GM21367 (cell line): ENCODE measurements around the gene CD40LG.

Experiments
- ATAC-seq: cut with Tn5 transposase; IDR thresholded peaks from one replicate; pipeline ENCODE4 v1.9.1; 2021; ENCODE audit not compliant: unreplicated experiment

The CD40LG gene

DNA sequence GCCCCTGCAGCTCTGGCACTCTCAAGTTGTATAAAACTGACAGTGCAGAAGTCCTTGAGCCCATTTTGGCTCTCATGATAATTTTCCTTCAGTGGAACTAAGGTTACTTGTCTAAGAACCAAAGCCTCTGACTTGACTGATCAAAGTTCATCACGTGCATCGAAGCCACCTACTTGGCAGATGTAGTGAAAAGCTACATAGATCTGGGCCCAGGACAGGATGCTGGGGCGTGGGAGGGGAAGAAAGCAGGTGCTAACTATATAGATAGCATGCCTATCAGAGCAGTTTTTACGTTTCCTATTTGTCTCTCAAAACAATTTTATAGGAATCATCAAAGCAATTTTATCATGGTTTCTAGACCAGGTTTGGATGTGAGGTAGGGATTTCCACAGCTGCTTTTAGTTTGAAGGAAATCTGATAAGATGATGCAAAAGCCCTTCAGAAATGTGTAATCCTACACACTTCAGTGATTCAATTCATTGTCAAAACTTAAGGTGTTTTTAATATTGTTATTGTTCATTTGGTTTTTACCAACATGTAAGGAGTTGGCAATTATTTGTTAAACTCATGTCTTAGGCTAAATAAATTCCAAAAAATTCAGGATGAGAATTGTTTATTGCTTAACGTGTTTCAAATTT is 1.2 kb upstream of the CD40LG start:
- ATAC-seq = no peak

DNA sequence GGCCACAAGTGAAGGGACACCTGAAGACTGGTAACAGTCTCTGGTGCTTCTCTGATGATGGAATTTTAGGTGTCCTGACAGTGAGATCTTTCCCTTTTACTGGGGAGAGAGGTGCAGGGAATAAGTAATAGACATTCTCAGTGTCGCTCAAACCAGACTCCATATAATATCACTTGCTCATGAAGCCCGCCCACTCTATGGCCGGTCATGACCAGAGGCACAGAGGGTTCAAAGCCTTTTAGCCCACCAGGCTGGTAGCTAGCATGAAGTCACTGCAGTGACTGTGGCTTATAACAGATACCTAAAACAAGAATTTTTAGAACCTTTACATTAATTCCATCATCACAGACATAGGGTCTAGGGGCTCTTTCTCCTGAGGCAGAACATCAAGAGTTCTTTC is 2.9 kb downstream of the CD40LG start:
- ATAC-seq = no peak

DNA sequence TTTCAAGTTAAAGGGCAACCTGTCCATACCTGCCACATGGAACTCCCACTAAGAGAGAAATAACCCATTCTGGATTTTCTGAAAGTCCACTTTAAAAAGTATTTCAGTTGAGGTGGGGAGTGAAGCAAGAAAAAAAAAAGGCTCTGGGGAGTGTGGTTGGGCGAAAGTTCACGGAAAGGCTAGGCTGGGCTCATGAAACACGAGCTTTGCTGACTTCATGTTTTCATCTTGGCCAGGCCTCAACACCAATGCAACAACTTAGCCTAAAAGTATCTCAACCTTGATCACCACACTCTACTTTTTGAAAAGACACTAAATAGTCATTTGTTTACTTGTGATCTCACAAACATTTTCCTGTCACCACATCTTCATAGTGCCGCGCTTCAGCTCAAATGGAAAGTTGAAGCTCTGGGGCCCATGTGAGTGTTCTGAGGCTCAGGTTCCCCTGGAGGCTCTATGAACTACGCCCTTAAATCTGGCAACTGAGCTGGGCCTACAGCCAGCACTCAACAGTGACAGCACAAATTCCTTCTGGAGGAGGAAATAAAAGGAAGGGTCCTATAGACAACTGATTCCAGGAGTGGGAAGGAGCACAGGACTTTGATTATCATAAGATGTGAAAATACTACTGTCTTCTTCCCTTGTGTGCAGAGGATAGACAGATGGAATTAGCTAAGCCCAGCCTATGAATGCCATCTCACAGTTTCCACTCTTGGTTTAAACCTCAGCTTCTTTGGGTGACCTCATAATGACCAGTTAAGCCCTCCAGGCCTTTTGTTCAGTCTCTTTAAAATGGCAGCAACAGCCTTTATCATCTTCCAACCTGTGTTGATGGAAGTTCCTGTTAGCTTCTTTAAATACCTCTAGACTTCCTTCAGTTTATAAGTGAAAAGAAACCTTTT is 5.1 kb downstream of the CD40LG start:
- ATAC-seq = no peak

DNA sequence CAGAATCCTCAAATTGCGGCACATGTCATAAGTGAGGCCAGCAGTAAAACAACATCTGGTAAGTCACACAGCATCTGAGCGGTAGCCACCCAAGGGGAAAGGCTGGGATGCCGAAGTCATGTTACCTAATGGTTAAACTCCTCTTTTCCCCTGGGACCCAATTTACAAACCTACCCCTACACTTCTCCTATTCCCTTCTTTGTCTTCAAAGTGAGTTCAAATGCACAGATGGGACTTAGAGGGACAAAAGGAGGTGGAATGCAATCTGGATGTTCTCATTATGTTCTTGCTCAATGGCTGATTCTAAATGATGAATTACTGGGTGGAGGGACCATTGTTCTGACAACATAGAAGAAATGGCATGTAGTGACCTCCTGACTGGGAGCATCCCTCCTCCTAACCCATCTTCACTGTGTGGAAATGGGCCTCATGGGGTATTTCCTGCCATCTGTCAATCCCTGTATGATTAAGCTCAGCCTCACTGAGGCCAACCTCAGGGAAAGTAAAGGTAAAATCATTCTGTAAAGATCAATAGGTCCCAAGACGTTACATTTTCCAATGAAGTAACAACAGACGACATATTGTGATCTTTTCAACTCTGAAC is 8.5 kb downstream of the CD40LG start:
- no peak for ATAC-seq

DNA sequence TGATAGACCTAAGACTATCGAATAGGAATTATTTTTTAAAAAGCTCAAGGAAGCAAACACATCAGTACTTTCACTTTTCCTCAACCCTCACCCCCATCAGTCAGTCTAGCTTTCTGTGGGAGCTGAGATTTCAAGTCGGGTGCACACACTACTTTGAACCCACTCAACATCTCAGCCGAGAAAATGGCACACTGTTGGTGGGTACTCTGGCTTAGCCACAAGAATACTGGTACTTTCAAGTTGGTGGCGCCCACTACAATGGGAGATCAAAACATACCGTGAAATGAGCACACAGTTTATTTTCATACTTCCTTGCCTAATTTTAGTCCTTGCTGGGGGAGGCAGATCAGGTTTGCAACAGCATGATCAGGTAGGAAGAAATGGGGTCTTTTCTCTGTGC is 10.2 kb downstream of the CD40LG start:
- ATAC-seq = no peak

DNA sequence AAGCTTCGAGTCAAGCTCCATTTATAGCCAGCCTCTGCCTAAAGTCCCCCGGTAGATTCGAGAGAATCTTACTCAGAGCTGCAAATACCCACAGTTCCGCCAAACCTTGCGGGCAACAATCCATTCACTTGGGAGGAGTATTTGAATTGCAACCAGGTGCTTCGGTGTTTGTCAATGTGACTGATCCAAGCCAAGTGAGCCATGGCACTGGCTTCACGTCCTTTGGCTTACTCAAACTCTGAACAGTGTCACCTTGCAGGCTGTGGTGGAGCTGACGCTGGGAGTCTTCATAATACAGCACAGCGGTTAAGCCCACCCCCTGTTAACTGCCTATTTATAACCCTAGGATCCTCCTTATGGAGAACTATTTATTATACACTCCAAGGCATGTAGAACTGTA is 11.2 kb downstream of the CD40LG start:
- ATAC-seq = no peak

DNA sequence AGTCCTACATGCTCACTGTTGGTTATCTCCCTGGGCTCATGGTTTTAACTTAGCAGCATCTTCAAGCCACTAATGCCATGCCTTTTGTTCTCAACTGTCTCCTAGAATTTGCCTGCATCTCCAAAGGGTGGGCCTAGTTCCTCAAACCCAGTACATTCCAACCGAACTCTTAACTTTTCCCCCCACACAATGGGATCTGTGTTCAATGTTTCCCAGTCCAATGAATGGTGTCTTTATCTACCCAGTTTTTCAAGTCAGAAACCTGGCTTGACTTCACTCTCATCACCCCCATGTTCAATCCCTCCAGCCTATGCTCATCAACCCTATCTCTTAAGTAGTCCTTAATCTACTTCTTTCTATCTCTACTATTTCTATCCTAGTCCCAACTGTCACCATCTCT is 12.9 kb downstream of the CD40LG start:
- no peak for ATAC-seq

DNA sequence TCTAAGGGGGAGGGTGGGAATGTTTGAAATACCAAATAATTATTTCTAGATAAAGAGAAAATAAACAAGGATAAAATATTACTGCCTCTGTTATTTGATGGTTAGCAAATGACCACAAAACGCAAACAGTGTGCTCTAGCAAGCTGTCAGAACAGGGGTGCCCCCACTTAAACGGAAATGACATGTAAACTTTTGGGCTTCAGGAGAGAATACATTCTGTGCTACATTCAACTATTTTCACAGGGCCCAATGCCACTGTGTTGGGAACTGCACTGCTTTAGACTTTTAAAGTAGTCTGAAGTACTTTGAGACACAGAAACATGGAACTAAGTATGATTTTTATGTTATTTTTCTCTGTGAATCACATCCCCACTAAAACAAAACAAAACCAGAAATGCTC is 14.1 kb downstream of the CD40LG start:
- ATAC-seq = no peak

DNA sequence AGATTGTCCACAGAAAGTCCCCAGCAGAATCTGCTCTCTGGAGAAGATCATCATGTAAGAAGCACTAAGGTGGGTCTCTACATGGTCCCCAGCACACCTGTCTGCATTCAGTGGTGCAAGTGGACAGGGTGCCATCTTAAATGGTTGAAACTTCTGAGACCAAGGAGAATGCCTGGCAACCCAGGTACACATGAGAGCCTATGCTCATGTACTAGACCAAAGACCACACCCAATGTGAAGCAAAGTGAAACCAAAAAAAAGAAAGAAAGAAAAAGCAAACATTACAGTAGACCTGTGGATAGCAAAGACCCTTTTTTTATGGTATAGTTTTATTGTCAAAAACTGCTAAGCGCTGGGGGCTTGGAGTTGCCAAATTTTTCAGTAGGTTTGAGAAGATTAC is 15.0 kb downstream of the CD40LG start:
- ATAC-seq = no peak

DNA sequence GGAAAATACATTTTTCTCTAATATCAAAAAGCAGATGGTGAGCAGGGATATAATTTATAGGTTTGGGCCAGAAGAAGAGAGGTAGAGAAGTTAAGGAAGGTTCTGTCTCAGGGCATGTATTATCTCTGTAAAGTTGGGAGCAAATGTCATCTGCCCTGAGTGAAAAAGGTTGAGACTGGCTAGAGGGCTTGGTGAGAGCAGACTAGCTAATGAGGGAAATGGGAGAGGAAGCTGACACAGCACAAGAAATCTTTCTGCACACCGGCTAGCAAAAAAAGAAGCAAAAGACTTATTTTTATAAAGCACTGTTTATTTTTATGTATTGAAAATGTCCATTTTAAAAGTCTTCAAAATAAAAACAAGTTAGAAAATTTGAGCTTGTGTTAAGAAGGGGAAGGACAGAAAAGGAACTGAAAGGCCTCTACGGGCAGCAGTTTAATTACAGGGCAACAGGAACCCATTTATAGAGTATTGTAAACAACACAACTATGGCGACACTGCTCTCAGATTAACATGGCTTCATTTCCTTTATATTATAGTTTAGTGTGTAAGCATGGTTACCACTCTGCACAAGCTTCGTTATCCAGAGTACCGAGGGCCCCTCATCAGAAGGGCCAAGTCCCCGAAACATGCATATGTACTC is 17.4 kb downstream of the CD40LG start:
- ATAC-seq = peak; percentile 69

DNA sequence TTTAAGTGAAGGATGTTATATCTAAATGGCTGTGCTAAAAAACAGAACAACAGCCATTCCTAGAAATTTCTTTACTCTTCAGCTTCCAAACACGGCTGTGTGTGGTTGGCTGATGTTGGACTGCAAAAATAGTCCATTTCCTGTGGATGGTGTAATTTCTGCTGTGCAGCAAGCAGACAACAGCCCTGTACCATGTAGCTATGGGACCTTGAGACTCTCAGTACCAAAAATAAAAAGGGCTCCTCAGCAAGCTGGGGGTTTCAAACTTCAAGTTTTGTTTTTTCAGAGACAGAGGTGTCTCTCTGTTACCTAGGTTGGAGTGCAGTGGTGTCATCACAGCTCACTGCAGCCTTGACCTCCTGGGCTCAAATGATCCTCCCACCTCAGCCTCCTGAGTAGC is 18.1 kb downstream of the CD40LG start:
- ATAC-seq = no peak

DNA sequence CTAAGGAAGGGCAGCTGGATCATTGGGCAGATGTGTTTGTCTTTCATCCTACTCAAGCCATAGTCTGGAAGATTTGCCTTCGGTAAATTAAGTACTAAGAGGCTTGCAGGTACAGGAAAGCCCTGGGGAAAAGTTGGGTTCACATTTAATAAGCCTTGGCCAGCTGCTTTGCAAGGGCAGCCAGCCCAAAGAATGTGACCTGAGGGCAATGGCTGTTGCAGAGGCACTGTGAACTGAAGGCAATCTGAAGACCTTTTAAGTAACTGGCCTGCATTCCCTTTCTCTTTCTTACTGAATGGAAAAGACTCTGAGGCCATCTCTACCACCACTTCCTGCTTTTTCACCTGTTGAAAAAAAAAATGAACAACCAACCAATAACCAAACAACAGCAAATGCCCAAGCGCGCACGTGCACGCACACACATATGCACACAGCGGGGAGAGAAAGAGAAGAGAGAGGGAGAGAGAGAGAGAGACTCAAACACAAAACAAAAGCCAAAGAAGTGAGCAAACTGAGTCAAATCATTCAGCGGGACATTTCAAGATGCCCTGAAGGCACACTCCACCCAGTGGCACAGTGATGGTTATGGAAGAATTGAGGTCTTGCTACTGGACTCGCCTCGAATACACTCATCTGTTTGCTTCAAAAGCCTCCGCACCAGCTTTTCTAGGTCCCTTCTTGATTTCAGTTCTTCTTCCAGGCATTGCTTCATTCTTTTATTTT is 19.6 kb downstream of the CD40LG start:
- ATAC-seq = no peak

DNA sequence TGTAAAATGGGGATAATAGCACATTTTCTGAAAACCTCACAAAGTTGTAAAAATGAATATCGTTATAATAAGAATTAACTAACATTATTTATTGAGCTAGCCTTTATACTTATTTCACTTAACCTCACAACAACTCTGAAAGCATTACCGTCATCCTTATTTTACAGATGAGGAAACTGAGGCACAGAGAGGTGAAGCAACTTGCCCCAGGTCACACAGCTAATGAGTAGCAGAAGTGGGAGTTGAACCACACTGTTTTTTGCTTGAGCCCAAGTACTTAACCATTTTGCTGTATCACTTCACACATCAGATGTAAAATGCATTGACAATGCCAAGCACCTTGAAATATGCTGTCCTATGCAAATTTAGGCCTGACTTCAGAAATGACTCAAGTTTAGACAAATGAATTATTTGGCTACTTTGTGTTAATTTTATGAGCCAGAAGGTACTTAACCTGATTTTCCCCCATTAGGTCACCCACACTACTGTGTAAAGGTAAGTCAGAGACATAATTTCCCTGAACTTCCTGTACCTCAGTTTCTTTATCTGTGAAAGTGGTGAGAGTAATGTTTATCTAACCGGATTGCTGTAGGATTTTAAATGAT is 23.1 kb downstream of the CD40LG start:
- no peak for ATAC-seq

DNA sequence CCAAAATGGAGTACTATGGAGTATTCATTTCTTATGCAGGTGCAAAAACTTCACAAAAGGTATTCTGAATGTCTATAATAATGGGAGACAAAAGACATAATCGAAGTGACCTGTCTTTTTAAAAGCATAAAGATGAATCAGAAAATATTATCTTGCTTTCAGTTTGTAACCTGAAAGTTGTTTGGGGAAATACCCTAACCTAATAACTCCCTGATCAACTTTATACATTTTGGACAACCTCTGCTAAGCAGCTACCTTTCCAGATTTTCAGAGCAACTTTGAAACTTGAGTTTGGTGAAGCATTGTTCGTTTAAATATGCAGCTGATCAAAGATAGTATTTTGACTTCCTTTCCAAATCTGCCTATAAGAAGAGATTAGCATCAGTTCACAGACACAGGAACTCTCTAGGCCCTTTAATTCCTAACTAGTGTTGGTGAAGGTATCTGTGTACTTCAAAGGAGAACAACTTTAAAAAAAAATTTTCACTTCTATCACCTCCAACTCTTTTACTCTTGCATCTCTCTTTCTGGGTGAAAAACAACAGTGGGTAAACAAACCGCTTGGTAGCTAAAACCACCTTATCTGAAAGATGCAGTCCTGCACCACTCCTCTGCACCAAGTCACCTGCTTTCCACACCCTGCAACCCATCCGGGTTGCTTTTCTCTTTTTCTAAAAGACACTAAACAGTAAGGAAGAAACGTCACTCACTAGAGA is 26.5 kb downstream of the CD40LG start:
- ATAC-seq = no peak

DNA sequence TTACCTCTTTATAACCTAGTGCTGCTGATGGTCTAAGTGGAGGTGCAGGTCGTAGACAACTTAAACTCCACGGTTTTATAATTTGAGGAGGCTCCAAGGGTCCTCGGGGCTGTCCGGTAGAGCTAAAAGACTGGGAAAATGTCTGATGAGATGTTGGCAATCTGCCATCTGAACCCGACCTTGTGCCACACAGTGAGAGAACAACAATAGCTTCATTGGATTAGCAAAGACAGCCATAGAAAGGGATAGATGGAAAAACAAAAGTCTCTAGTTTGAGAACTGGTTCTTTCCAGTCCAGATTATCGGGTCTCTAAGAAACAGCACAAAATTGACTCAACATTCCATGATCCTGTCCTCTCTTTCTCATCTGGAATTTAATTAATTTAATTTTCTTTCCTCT is 31.6 kb downstream of the CD40LG start:
- no peak for ATAC-seq

DNA sequence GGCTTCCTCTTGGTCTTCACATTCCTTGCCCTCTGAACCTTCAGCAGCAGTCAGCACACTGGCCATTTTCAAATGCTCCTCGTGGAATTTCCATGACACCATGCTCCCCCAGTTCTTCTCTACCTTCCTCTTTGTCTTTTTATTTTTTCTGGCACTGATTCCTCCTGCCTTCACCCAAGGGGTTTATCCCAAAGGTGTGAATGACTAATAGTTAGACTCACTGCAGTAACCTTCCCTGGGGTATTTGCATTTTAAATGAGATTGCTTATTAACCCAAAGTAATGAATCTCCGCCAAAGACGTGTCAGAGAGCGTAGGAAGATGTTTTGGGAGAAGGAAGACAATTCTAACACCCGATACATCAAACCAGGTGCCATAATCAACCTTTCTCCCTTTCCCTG is 36.2 kb downstream of the CD40LG start:
- ATAC-seq = no peak

DNA sequence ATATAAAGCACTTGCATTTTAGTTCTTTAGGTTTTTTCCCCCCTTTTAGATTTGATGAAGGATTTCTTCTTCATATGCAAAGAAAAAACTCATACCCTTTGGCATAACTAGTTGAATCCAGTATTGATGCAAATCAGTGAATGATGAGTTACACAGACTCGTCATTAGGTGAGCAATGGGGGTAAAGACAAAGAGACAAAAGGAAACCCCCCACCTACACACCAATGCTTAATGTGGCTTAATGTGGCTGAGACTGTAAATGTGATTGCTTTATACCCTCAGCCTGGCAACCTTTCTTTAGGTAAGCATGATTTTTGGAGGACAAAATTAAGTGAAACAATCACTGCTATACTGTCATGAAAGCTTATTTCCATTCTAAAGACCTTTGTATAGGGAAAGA is 39.5 kb downstream of the CD40LG start:
- no peak for ATAC-seq

DNA sequence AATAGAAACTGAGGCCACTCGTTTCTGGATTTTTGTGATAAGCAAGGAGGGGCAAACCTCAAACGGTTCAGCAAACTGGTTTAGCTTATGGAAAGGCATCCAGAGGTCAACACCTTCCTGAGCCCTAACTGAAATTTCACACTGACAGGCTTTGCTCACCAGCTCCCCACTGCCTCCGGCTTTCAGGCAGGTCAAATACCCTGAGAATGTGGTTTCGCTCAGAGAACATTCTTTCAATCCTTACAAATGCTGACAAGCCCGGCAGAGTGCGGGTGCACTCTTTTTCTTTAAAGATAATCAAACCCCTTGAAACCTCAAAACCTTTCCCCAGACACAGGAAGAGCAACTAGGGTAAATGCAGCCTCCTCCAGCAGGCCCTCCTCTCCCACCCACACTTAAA is 41.5 kb downstream of the CD40LG start:
- ATAC-seq = no peak

DNA sequence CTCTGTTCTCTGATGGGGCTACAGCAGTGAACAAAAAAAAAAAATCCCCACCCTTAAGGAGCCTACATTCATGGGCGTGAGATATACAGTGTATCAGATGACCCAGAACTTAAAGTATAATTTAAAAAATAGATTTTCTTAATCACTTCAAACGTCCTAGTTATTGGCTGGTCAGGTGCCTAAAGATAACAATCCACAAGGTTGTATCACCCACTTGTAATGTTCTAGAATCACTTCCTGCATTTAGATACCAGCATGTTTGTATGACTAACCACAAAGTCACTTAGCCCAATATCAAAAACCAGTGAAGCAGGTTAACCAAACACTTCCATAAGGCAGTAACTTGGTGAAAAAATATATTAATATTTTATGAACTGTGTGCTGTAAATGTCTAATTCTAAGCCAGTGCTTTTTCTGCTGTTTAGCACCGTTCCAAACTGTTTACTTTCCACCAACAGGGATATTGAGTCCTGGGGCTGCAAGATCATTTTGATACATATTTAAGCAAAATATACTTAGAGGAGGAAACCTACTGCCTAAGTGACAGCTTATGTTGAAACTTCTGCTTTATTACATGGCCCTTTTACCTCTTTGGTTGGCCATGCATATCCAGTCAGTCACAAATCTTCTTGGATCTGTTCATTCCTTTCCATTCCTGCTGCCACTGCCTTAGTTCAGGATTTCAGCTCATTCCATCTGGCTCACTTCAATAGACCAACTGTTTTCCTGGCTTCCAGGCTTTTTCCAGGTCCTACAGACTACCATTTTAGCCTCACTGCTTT is 43.3 kb downstream of the CD40LG start:
- ATAC-seq = no peak
